HG02943 (cell line): ENCODE results near the gene C4orf54.

ENCODE experiments used
- ATAC-seq: cut with Tn5 transposase; IDR thresholded peaks from one replicate; pipeline ENCODE4 v1.9.1; 2021; ENCODE audit warnings: mild to moderate bottlenecking, low read depth, moderate library complexity; ENCODE audit not compliant: unreplicated experiment

C4orf54 gene

GRCh38 chr4:99628040-99628439 is 29.6 kb downstream of the C4orf54 start:
- no peak for ATAC-seq

GRCh38 chr4:99625369-99625768 is 32.3 kb downstream of the C4orf54 start:
- peak; percentile 55 for ATAC-seq

- ATAC-seq: no peak
Observed at GRCh38 chr4:99624141-99624719, 33.4 kb downstream of the C4orf54 start.

- no peak for ATAC-seq
Observed at GRCh38 chr4:99622341-99622740, 35.3 kb downstream of the C4orf54 start.

GRCh38 chr4:99617374-99617773 is 40.3 kb downstream of the C4orf54 start:
- no peak for ATAC-seq

- no peak for ATAC-seq
Observed at GRCh38 chr4:99615170-99615820, 42.3 kb downstream of the C4orf54 start.

GRCh38 chr4:99614491-99614890 is 43.1 kb downstream of the C4orf54 start:
- no peak for ATAC-seq

- ATAC-seq: no peak
Observed at GRCh38 chr4:99612704-99613103, 44.9 kb downstream of the C4orf54 start.

- ATAC-seq: no peak
Observed at GRCh38 chr4:99612281-99612680, 45.3 kb downstream of the C4orf54 start.

- no peak for ATAC-seq
Observed at GRCh38 chr4:99610605-99611175, 46.9 kb downstream of the C4orf54 start.

- no peak for ATAC-seq
Observed at GRCh38 chr4:99608417-99608816, 49.2 kb downstream of the C4orf54 start.
